ENCODE measurements around the gene STPG3.

The STPG3 gene

DNA sequence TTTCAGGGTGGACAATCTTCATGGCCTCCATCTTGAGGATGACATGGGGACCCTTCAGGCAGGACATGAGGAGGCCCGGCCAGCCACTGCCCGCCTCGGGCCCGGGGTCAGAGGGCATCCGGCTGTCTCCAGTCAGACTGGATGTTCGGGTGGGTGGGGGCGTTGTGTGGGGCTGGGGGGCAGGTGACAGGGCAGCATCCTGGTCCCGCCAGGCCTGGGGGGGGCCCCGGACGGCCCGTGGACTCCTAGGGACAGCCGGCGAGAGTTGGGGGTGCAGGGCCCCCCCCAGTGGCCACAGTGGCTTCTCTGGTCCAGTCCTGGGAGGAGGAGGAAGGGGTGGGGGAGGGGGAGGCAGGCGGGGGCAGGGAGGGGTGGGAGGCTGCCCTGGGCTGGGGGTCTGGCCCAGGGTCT lies 30.0 kb upstream of the STPG3 start:
- no peak overlapping the region; the same call in 1 of the 2 replicates for H3K27ac ChIP-seq
- DNase-seq (ENCODE audit: low spot score): no peak
- ChIA-PET CTCF (no interaction called here), POLR2A (ENCODE audit: low non-redundant PET) (interaction anchor here (0.6 to 0.7 kb wide), 2 partner anchors 23 to 194 kb away, joined by 3 to 4 read pairs; no protein-coding TSS in a partner anchor)
- TF ChIP-seq, protein P1, sequence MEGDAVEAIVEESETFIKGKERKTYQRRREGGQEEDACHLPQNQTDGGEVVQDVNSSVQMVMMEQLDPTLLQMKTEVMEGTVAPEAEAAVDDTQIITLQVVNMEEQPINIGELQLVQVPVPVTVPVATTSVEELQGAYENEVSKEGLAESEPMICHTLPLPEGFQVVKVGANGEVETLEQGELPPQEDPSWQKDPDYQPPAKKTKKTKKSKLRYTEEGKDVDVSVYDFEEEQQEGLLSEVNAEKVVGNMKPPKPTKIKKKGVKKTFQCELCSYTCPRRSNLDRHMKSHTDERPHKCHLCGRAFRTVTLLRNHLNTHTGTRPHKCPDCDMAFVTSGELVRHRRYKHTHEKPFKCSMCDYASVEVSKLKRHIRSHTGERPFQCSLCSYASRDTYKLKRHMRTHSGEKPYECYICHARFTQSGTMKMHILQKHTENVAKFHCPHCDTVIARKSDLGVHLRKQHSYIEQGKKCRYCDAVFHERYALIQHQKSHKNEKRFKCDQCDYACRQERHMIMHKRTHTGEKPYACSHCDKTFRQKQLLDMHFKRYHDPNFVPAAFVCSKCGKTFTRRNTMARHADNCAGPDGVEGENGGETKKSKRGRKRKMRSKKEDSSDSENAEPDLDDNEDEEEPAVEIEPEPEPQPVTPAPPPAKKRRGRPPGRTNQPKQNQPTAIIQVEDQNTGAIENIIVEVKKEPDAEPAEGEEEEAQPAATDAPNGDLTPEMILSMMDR (conservative IDR thresholded peaks at IDR 0.05; ENCODE audit: low read depth): no peak

DNA sequence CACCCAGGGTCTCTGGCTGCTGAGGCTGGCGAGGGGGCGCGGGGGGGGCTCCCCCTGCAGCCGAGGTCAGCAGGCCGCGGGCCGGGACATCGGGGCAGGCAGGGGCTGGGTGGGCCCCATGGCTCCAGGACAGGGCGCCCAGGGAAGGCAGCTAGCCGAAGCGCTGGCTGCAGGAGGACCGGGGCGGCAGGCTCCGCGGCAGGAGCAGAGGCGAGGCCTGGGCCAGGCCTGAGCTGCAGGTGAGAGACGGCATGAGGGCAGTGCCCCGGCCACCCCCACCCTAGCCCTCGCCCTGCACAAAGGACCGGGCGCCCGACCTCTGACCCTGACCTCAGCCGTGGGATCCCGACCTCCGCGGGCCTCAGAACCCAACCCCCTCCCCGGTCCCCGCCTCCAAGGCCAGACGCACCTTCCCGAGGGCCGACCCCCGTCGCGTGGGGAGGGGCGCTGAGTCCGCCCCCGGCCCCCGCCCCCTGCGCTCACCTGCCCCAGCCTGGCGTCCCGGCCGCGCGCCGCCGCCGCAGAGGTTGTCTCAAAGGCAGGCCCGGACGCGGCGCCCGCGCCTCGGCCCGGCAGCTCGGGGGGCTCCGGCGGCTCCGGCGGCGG lies 29.5 kb upstream of the STPG3 start:
- ChIA-PET POLR2A (ENCODE audit: low non-redundant PET) (interaction anchor here (0.6 to 0.7 kb wide), 3 partner anchors 21 to 193 kb away, joined by 3 to 5 read pairs (median 3); partner anchors contain the start of gene SSNA1), CTCF (interaction anchor here (2.1 kb wide), 1 partner anchor 15 kb away, joined by 16 read pairs; no protein-coding TSS in a partner anchor)
- DNase-seq (ENCODE audit: low spot score): no peak
- H3K27ac ChIP-seq: peak overlapping the region; percentile 95
- TF ChIP-seq, protein P1 (conservative IDR thresholded peaks at IDR 0.05; ENCODE audit: low read depth): no peak

DNA sequence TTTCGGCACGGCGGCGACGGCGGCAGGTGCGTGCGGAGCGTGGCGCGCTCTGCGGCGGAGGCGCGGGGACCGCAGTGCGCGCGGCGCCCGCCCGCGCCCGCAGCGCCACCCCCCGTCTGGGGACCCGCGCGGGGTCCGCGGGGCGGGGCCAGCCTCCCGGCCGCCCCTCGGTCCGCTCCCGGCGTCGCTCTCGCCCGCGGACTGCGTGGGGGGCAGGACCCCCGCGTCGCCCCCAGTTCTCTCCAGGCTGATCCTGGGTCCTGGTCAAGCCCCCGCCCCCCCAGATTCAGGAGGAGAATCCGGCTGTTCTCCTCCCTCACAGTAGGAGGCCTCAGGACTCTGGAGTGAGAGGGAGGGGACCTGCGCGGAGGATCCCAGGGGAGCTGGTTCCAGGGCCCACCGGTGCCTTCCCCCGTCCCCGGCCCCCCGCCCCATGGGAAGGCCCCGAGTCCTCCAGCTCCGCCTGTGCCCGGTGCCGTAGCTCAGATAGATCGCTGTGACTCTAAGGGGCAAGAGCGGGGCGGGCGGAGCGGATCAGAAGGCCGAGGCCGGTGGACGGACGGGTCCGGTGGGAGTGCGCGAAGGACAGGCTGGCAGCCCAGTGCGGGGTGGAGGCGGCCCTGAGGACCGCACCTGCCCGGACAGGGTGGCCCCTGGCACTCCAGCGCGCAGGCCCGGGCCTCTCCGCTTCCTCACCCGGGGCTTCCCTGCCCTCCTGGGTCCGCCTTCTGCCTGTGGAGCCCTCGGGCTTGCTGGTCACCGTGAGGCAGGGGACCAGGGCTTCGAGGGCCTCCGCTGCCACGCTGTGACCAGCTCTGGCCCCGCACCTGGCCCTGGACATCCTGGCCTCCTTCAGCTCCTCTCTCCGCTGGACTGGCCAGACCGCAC lies 28.7 kb upstream of the STPG3 start, which contains the start of gene RNF208:
Gene RNF208 (minus strand): TSS at position 51 of the 888 bp plus-strand sequence. CDS start 1,028 bp downstream, outside the sequence.
- ChIA-PET POLR2A (ENCODE audit: low non-redundant PET) (interaction anchor here (0.5 to 1.5 kb wide), 7 partner anchors 15 to 152 kb away, joined by 3 to 7 read pairs (median 3); partner anchors contain the start of gene SSNA1), CTCF (interaction anchor here (0.6 to 2.1 kb wide), 4 partner anchors 14 to 93 kb away, joined by 3 to 16 read pairs (median 4); partner anchors contain the start of genes NDOR1, SSNA1 and TMEM203)
- DNase-seq (ENCODE audit: low spot score): no peak
- peak within 1 kb of the TSS; percentile 95 for H3K27ac ChIP-seq
- TF ChIP-seq, protein P1 (conservative IDR thresholded peaks at IDR 0.05; ENCODE audit: low read depth): no peak

DNA sequence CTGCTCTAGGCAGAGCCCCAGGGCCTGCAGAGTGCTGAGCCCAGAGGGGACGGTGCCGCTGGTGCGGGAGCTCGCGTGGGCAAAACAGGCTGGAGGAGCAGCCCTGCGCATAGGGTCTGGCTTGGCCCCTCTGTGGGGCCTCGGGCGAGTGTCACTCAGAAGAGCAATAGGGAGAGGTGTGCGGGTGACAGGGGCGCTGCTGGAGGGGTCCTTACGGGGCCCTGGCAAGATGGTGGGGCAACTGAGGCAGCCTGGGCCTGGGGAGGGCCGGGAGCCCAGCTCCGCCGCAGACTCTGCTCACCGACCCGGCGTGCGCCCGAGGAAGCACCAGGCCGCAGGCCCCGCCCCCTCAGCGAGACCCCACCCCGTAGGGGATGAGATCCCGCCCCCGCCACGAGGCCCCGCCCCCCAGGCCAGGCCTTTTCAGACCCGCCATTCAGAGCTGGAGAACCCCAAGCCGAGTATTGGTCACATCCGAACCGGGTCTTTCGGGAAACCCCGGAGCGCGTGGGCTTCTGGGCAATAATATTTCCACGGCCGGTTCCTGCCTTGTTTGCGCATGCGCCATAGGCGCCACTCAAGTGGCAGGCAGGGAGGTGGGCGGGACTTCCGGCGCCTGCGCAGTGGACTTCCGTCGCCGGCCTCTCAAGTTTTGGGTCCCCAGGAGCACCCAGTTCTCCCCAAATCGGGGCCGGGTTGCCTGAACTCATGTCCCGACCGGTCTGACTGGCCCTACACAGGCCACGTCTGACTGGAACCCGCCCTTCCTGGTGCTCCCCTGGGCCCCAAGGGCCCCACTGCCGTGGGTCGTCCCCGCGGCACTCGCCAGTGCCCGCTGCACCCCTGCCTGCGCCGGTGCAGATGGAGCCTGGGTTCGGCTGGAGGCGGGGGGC lies 27.8 kb upstream of the STPG3 start:
- POLR2A ChIA-PET (ENCODE audit: low non-redundant PET): interaction anchor here (0.6 to 1.5 kb wide), 8 partner anchors 14 to 223 kb away, joined by 3 to 7 read pairs (median 4); no protein-coding TSS in a partner anchor

DNA sequence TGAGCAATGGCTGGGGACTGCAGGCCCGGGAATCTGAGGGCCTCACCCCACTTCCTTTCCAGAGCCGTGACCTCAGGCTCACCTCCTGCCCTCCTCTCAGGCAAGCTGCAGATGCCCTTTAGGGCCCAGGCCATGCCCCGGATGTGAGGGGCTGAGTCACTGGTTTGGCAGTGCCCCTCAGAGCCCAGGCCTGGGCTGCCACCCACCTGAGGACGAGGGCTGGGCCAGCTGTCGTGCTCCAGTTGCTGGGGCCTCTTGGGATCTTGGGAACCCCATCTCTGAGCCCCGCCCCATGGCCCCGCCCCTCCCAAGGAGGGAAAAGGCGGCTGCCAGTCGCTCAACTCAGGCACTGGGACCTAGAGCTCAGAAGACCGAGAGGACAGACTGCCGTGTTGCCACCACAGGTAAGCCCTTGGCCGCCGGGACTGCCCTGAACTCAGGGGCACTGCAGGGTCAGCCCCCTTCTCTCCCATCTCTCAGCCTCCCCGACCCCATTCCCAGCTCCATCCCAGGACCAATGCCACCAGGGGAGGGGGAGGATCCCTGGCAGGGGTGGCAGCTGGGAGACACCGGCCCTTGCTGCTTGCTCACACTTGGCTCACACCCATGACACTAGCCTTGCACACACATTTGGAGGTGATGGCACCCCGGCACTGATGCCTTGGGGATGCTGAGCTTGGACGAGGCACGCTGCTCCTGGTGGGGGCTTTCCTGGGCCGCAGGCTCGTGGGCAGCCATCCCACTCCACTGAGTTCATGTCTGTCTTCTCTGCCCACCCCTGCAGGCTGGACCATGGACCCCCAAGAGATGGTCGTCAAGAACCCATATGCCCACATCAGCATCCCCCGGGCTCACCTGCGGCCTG lies 26.0 kb upstream of the STPG3 start, which contains the start of gene CYSRT1:
Gene CYSRT1 (plus strand): TSS at position 345 of the 865 bp plus-strand sequence. CDS start 448 bp downstream, at position 793.
- POLR2A ChIA-PET (ENCODE audit: low non-redundant PET): interaction anchor here (0.6 to 1.3 kb wide), 4 partner anchors 14 to 198 kb away, joined by 3 to 5 read pairs (median 4); partner anchors contain the start of genes ANAPC2, EXD3, NOXA1 and SSNA1
- CTCF ChIA-PET: interaction anchor here (0.6 to 1.7 kb wide), 7 partner anchors 11 to 458 kb away, joined by 3 to 5 read pairs (median 4); no protein-coding TSS in a partner anchor
- TF ChIP-seq, protein P1 (conservative IDR thresholded peaks at IDR 0.05; ENCODE audit: low read depth): no peak
- peak within 1 kb of the TSS; percentile 95 for H3K27ac ChIP-seq
- peak; percentile 70 for DNase-seq (ENCODE audit: low spot score)

More for the DNA sequence above, 27.8 kb upstream of the STPG3 start:
- DNase-seq (ENCODE audit: low spot score): peak; percentile 99
- peak overlapping the region; percentile 95 for H3K27ac ChIP-seq
- TF ChIP-seq, protein P1 (conservative IDR thresholded peaks at IDR 0.05; ENCODE audit: low read depth): no peak
- CTCF ChIA-PET: interaction anchor here (0.5 to 2.1 kb wide), 7 partner anchors 9 to 94 kb away, joined by 3 to 16 read pairs (median 4); partner anchors contain the start of genes NDOR1, SSNA1 and TMEM203
